Natural killer cell (primary cell): ENCODE results near the gene DOCK1. TPM values are rescaled to one million over a fixed set of nuclear protein-coding genes. Genes with fewer than 3 reads are reported as not detected.

Source experiments
- ATAC-seq, 3 donors: fragments of 150-1000 bp in 2 of 3; fragments of 200-7000 bp in 1 of 3; cut with Tn5 transposase; 1 replicate in 1 of 3; 2 replicates in 2 of 3; pipeline ENCODE4 v1.10.0; 2021; ENCODE audit warnings: mild to moderate bottlenecking in 2 of 3, moderate library complexity in 2 of 3
- DNase-seq, 2 donors: peaks; one replicate each; pipeline versions ENCODE4 v3.0.0 to v3.0.0-alpha.2; 2013 to 2021; ENCODE audit warnings: mixed read lengths in 1 of 2
- H3K27ac ChIP-seq: one replicate; pipeline ENCODE4 v1.5.1; 2013; ENCODE audit warnings: mild to moderate bottlenecking, low read length
- H3K27me3 ChIP-seq: one replicate; pipeline ENCODE4 v1.6.1; 2013; ENCODE audit warnings: low read length; ENCODE audit not compliant: control insufficient read depth, insufficient read depth
- H3K36me3 ChIP-seq: one replicate; pipeline ENCODE4 v1.6.1; 2013; ENCODE audit warnings: low read length; ENCODE audit not compliant: control insufficient read depth, insufficient read depth
- H3K4me1 ChIP-seq: one replicate; pipeline ENCODE4 v1.6.1; 2013; ENCODE audit warnings: low read length; ENCODE audit not compliant: control insufficient read depth, insufficient read depth
- H3K4me3 ChIP-seq: one replicate; pipeline ENCODE4 v1.5.1; 2013; ENCODE audit warnings: low read length
- H3K9me3 ChIP-seq: one replicate; pipeline ENCODE4 v1.6.1; 2013; ENCODE audit warnings: low read length; ENCODE audit not compliant: control insufficient read depth, insufficient read depth
- H3K27ac Mint-ChIP-seq, 2 donors: one replicate each; pipeline ENCODE4 v1.8.0; 2022; ENCODE audit warnings: mild to moderate bottlenecking in 2 of 2, mixed read lengths in 2 of 2, moderate library complexity in 1 of 2
- H3K27me3 Mint-ChIP-seq, 2 donors: one replicate each; pipeline ENCODE4 v1.8.0; 2022; ENCODE audit warnings: low read depth in 2 of 2, mixed read lengths in 2 of 2
- H3K36me3 Mint-ChIP-seq: one replicate; pipeline ENCODE4 v1.8.0; 2022; ENCODE audit warnings: mixed read lengths
- H3K4me1 Mint-ChIP-seq, 2 donors: one replicate each; pipeline ENCODE4 v1.8.0; 2022; ENCODE audit warnings: mixed read lengths in 2 of 2
- H3K4me3 Mint-ChIP-seq: one replicate; pipeline ENCODE4 v1.8.0; 2022; ENCODE audit warnings: mild to moderate bottlenecking, moderate library complexity, mixed read lengths
- H3K9me3 Mint-ChIP-seq, 2 donors: one replicate each; pipeline ENCODE4 v1.8.0; 2022; ENCODE audit warnings: mixed read lengths in 2 of 2
- WGBS: methylation state at CpG from one replicate; pipeline ENCODE4 v1.1.7; 2013; ENCODE audit warnings: missing lambda C conversion rate; ENCODE audit not compliant: insufficient coverage; 5-methylcytosine and 5-hydroxymethylcytosine counted together
- intact Hi-C: fragments of 100-400 bp; cut with micrococcal nuclease; formaldehyde crosslinking; loops from one replicate; pipeline ENCODE4 v1.14.2; 2022
- total RNA-seq, 4 donors: library from RNA; stranded (reverse); fragments of 120-200 nt in 1 of 4; gene quantifications; one replicate each; pipeline versions ENCODE4 v1.2.3 to v1.2.4, GENCODE V29; 2013 to 2022
- TF ChIP-seq, protein P1 (sequence below): fragments of 200-600 bp; IDR thresholded peaks from one replicate; pipeline ENCODE4 v1.8.0; 2022; ENCODE audit warnings: antibody characterized with exemption

Gene DOCK1
- total RNA-seq, 3 donors from 2014 or later (not counting 1 experiment from before 2014, with no cell fraction given), result 0.07 to 0.12 (median 0.08) TPM

DNA sequence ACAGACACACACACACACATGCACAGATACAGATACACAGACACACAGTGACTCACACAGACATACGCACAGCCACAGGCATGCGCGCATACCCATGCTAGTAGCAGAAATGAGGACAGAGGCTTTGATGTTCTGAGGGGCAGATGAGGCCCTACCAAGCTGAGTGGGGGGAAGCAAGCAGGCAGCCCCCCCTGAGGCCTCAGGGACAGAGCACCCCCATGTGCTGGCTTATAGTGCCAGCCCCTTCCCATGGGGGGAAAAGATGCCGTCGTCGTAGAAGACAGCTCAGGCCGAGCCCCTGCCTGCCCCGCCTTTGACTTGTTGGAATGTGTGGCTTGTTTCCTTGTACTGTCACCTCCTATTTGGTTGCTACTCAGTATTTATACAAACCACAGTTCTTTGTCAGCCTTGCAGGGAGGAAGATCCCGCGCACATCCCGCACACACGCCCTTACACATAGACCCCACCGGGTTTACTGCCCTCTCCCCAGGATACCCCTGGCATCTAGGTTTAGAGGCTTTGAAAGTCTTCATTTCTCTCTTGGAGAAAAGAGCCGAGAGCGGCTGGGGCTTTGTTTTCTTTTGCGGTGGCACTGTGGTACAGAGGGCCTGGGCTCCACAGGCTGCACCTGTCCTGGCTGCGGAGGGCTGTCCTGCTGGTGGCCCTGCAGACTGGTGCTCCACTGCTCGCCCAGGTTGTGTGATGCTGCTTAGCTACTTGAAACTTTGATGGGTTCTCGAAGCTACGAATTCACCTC, 112.5 kb downstream of the DOCK1 start:
- intact Hi-C loops, result no loop called here
- Mint-ChIP-seq H3K27me3 (peaks cover under 1 to 2% of the 10 kb centered on the region in 2 donors), H3K4me1 (peaks cover 0 to 2% of the 10 kb centered on the region in 2 donors), H3K36me3 (no peaks in the 10 kb centered on the region), H3K9me3 (no peaks in the 10 kb centered on the region), H3K27ac (no peak overlapping the region), H3K4me3 (no peak overlapping the region)
- Histone ChIP-seq H3K4me3 (no peak overlapping the region), H3K36me3 (no peaks in the 10 kb centered on the region), H3K27me3 (no peaks in the 10 kb centered on the region), H3K4me1 (no peaks in the 10 kb centered on the region), H3K9me3 (no peaks in the 10 kb centered on the region), H3K27ac (no peak overlapping the region)
- TF ChIP-seq, protein P1, sequence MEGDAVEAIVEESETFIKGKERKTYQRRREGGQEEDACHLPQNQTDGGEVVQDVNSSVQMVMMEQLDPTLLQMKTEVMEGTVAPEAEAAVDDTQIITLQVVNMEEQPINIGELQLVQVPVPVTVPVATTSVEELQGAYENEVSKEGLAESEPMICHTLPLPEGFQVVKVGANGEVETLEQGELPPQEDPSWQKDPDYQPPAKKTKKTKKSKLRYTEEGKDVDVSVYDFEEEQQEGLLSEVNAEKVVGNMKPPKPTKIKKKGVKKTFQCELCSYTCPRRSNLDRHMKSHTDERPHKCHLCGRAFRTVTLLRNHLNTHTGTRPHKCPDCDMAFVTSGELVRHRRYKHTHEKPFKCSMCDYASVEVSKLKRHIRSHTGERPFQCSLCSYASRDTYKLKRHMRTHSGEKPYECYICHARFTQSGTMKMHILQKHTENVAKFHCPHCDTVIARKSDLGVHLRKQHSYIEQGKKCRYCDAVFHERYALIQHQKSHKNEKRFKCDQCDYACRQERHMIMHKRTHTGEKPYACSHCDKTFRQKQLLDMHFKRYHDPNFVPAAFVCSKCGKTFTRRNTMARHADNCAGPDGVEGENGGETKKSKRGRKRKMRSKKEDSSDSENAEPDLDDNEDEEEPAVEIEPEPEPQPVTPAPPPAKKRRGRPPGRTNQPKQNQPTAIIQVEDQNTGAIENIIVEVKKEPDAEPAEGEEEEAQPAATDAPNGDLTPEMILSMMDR, result no peak
- WGBS, result 84% methylated on average over 19 of the region's 20 CpGs
- DNase-seq (no peak), ATAC-seq (peak in 1 of 3 donors; percentile 33)

DNA sequence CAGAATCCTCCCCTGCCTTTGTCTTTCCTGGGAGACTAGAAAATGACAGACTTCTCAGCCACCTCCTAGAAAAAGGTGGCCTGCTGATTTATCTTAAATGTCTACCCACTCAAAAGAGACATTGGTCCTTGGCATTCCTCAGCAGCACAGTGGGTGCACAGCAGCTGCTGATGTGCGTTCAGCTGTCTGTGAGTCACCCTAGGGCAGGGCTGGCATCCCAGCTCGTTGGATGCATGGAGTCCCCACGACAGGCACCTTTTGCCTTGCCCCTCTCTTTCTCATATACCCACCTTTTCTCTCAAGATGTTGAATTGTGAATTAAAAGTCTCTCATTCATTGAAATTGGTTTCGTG, 113.0 kb downstream of the DOCK1 start:
- Histone ChIP-seq H3K36me3 (no peaks in the 10 kb centered on the region), H3K9me3 (no peaks in the 10 kb centered on the region), H3K27me3 (no peaks in the 10 kb centered on the region), H3K4me1 (no peaks in the 10 kb centered on the region), H3K27ac (no peak overlapping the region), H3K4me3 (no peak overlapping the region)
- WGBS, result 79% methylated on average over 3 of the region's 4 CpGs
- Mint-ChIP-seq H3K4me1 (no peaks in the 10 kb centered on the region), H3K36me3 (no peaks in the 10 kb centered on the region), H3K27ac (no peak overlapping the region), H3K9me3 (no peaks in the 10 kb centered on the region), H3K27me3 (no peaks in the 10 kb centered on the region), H3K4me3 (no peak overlapping the region)
- DNase-seq (no peak), ATAC-seq (no peak)
- intact Hi-C loops, result no loop called here
- TF ChIP-seq, protein P1, result no peak

DNA sequence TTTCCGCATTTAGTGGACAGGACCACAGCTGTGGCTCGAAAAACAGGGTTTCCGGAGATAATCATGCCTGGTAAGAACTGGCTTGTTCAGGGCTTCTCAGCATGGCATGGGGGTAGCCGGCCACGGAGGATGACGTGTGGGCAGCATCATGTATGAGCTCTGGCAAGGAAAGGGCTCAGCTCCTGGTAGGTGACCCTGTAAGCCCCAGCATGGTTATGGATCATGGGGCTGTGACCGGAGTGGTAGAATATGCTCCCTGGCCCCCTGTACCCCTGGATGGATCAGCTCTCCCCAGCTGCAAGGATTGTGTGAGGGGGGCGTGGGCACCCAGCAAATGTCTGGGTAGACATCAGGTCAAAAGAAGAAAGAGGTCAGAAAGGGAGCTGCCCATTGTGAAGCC, 113.5 kb downstream of the DOCK1 start:
- Mint-ChIP-seq H3K4me3 (no peak overlapping the region), H3K27ac (no peak overlapping the region), H3K36me3 (no peaks in the 10 kb centered on the region), H3K9me3 (no peaks in the 10 kb centered on the region), H3K4me1 (no peaks in the 10 kb centered on the region), H3K27me3 (no peaks in the 10 kb centered on the region)
- WGBS, result 95% methylated on average over 8 of the region's 8 CpGs
- intact Hi-C loops, result no loop called here
- no peaks in the 10 kb centered on the region for H3K9me3 ChIP-seq
- TF ChIP-seq, protein P1, result no peak
- DNase-seq (no peak), ATAC-seq (no peak)
- H3K4me1 ChIP-seq, result no peaks in the 10 kb centered on the region
- H3K36me3 ChIP-seq, result no peaks in the 10 kb centered on the region
- H3K27ac ChIP-seq, result no peak overlapping the region
- H3K27me3 ChIP-seq, result no peaks in the 10 kb centered on the region
- H3K4me3 ChIP-seq, result no peak overlapping the region

DNA sequence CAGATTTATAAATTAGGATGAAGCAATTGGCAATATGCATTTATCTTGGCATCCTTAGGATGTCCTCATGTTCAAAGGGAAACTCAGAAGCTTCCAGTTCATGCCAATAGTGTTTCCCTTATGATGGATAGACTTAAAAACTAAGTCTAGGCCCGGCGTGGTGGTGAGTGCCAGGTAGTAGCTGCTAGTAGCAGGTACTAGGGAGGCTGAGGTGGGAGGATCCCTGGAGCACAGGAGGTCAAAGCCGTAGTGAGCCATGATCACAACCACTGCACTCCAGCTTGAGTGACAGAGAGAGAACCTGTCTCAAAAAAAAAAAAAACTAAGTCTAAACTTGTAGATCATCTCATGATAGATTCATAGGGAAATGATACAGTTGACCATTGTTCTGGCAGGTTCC, 115.0 kb downstream of the DOCK1 start:
- H3K27me3 ChIP-seq, result no peaks in the 10 kb centered on the region
- intact Hi-C loops, result no loop called here
- no peaks in the 10 kb centered on the region for H3K9me3 Mint-ChIP-seq
- H3K27me3 Mint-ChIP-seq, result no peaks in the 10 kb centered on the region
- no peaks in the 10 kb centered on the region for H3K4me1 Mint-ChIP-seq
- H3K36me3 Mint-ChIP-seq, result no peaks in the 10 kb centered on the region
- H3K4me3 ChIP-seq, result no peak overlapping the region
- no peaks in the 10 kb centered on the region for H3K36me3 ChIP-seq
- H3K27ac ChIP-seq, result no peak overlapping the region
- no peaks in the 10 kb centered on the region for H3K4me1 ChIP-seq
- ATAC-seq, result no peak
- H3K4me3 Mint-ChIP-seq, result no peak overlapping the region
- TF ChIP-seq, protein P1, result no peak
- no peak overlapping the region for H3K27ac Mint-ChIP-seq
- no peaks in the 10 kb centered on the region for H3K9me3 ChIP-seq
- DNase-seq, result no peak
- 92% methylated on average over 3 of the region's 3 CpGs for WGBS
